Central memory CD8-positive, alpha-beta T cell (primary cell): ENCODE results near the gene PGAP2.
"Not testable (repeated sequence)": the region's sequence is repeated elsewhere in the genome, so short reads cannot be mapped to it uniquely, and the experiment has no call there.

Experiments used
- ATAC-seq: fragments of 150-1000 bp; cut with Tn5 transposase; replicated peaks from 2 replicates; pipeline ENCODE4 v1.10.0; 2022; ENCODE audit warnings: mild to moderate bottlenecking, moderate FRiP score, moderate number of reproducible peaks; ENCODE audit not compliant: poor library complexity, severe bottlenecking; ENCODE audit errors: extremely low read depth
- DNase-seq, 2 donors: peaks; one replicate each; pipeline ENCODE4 v3.0.0; 2021; ENCODE audit warnings: low spot score in 2 of 2
- H3K27ac Mint-ChIP-seq: one replicate; pipeline ENCODE4 v1.8.0; 2022; ENCODE audit warnings: low read depth, mild to moderate bottlenecking, moderate library complexity, mixed read lengths
- H3K27me3 Mint-ChIP-seq: one replicate; pipeline ENCODE4 v1.8.0; 2022; ENCODE audit warnings: mixed read lengths
- H3K36me3 Mint-ChIP-seq: one replicate; pipeline ENCODE4 v1.8.0; 2022; ENCODE audit warnings: mild to moderate bottlenecking, moderate library complexity, mixed read lengths; ENCODE audit not compliant: insufficient read depth
- H3K4me1 Mint-ChIP-seq: one replicate; pipeline ENCODE4 v1.8.0; 2022; ENCODE audit warnings: mixed read lengths
- H3K4me3 Mint-ChIP-seq: one replicate; pipeline ENCODE4 v1.8.0; 2022; ENCODE audit warnings: mild to moderate bottlenecking, moderate library complexity, mixed read lengths
- H3K9me3 Mint-ChIP-seq: one replicate; pipeline ENCODE4 v1.8.0; 2022; ENCODE audit warnings: mixed read lengths

The PGAP2 gene

GRCh38 chr11:3814832-3815231, 6.5 kb downstream of the PGAP2 start:
- H3K36me3 Mint-ChIP-seq, H3K27me3 Mint-ChIP-seq, H3K9me3 Mint-ChIP-seq, DNase-seq, H3K4me3 Mint-ChIP-seq, ATAC-seq, H3K27ac Mint-ChIP-seq: not testable (repeated sequence)
- peaks cover 13% of the 10 kb centered on the region for H3K4me1 Mint-ChIP-seq

DNA sequence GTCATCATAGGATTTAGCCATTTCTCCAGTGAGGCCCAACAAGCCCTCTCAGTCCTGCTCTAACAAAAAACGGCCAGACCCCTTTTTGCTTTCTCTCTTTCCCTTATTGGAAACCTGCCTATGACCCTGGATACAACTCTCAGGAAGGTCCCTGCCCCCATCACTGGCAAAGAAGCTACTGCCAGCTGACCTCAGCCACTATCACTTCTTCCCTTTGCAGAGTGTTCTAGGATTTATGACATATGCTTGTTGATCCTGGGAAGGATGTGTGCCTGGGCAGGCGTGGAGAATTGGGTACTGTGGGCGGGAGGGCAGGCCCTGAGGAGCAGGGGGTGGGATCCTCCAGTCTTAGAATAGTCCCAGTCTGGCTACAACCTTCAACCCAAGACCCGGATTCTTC, 7.5 kb downstream of the PGAP2 start:
- H3K9me3 Mint-ChIP-seq = no peaks in the 10 kb centered on the region
- no peaks in the 10 kb centered on the region for H3K27me3 Mint-ChIP-seq
- no peak overlapping the region for H3K27ac Mint-ChIP-seq
- DNase-seq (no peak), ATAC-seq (no peak)
- H3K4me1 Mint-ChIP-seq = peaks cover 7% of the 10 kb centered on the region
- H3K36me3 Mint-ChIP-seq = peaks cover 6% of the 10 kb centered on the region
- no peak overlapping the region for H3K4me3 Mint-ChIP-seq

DNA sequence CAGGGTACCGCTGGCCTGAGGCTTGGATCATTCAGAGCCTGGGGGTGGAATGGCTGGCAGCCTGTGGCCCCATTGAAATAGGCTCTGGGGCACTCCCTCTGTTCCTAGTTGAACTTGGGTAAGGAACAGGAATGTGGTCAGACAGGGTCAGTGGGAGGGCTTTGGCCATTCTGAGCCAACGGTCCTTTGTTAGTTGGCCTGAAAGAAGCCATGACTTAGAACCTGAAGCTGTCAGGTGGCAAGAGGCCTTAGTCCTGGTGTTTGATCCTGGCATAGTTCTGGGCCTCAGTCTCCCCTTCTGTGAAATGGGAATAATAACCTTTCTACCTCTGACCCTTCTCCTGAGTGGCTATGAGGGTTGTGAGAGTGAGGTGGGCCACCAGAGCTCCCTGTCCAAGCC, 8.3 kb downstream of the PGAP2 start:
- no peaks in the 10 kb centered on the region for H3K9me3 Mint-ChIP-seq
- H3K4me1 Mint-ChIP-seq = peaks cover 7% of the 10 kb centered on the region
- DNase-seq = no peak
- H3K4me3 Mint-ChIP-seq = no peak overlapping the region
- H3K36me3 Mint-ChIP-seq = peaks cover 8% of the 10 kb centered on the region
- H3K27ac Mint-ChIP-seq = no peak overlapping the region
- H3K27me3 Mint-ChIP-seq = no peaks in the 10 kb centered on the region
- no peak for ATAC-seq

- Mint-ChIP-seq H3K36me3 (peaks cover 8% of the 10 kb centered on the region), H3K4me1 (peaks cover 7% of the 10 kb centered on the region), H3K27me3 (no peaks in the 10 kb centered on the region), H3K27ac (no peak overlapping the region), H3K4me3 (no peak overlapping the region), H3K9me3 (no peaks in the 10 kb centered on the region)
- DNase-seq (no peak), ATAC-seq (no peak)
Observed at GRCh38 chr11:3817181-3817800, 8.9 kb downstream of the PGAP2 start.

GRCh38 chr11:3820971-3821370, 12.6 kb downstream of the PGAP2 start:
- DNase-seq = no peak
- ATAC-seq = no peak
- Mint-ChIP-seq H3K9me3 (no peaks in the 10 kb centered on the region), H3K4me3 (no peak overlapping the region), H3K4me1 (peaks cover 31% of the 10 kb centered on the region), H3K27ac (no peak overlapping the region), H3K36me3 (peaks cover 20% of the 10 kb centered on the region), H3K27me3 (no peaks in the 10 kb centered on the region)

GRCh38 chr11:3822312-3822711, 14.0 kb downstream of the PGAP2 start:
- no peak for ATAC-seq
- peaks cover 25% of the 10 kb centered on the region for H3K36me3 Mint-ChIP-seq
- H3K4me1 Mint-ChIP-seq = peaks cover 39% of the 10 kb centered on the region
- no peak for DNase-seq
- no peaks in the 10 kb centered on the region for H3K27me3 Mint-ChIP-seq
- no peak overlapping the region for H3K4me3 Mint-ChIP-seq
- no peaks in the 10 kb centered on the region for H3K9me3 Mint-ChIP-seq
- no peak overlapping the region for H3K27ac Mint-ChIP-seq

GRCh38 chr11:3823303-3823702, 14.9 kb downstream of the PGAP2 start:
- Mint-ChIP-seq H3K27me3 (no peaks in the 10 kb centered on the region), H3K9me3 (no peaks in the 10 kb centered on the region), H3K27ac (no peak overlapping the region), H3K4me3 (no peak overlapping the region), H3K36me3 (peaks cover 34% of the 10 kb centered on the region), H3K4me1 (peaks cover 39% of the 10 kb centered on the region)
- ATAC-seq (no peak), DNase-seq (no peak)

GRCh38 chr11:3823762-3824506, 15.6 kb downstream of the PGAP2 start:
- no peaks in the 10 kb centered on the region for H3K9me3 Mint-ChIP-seq
- DNase-seq (no peak), ATAC-seq (no peak)
- H3K4me3 Mint-ChIP-seq = no peak overlapping the region
- peak overlapping the region; percentile 69 for H3K27ac Mint-ChIP-seq
- peaks cover 34% of the 10 kb centered on the region for H3K36me3 Mint-ChIP-seq
- peaks cover 37% of the 10 kb centered on the region for H3K4me1 Mint-ChIP-seq
- H3K27me3 Mint-ChIP-seq = no peaks in the 10 kb centered on the region

GRCh38 chr11:3824714-3825472, 16.5 kb downstream of the PGAP2 start:
- Mint-ChIP-seq H3K9me3 (no peaks in the 10 kb centered on the region), H3K4me1 (peaks cover 32% of the 10 kb centered on the region), H3K4me3 (no peak overlapping the region), H3K27ac (peak overlapping the region; percentile 69), H3K27me3 (no peaks in the 10 kb centered on the region), H3K36me3 (peaks cover 36% of the 10 kb centered on the region)
- DNase-seq (peak; percentile 74 to 77), ATAC-seq (peak; percentile 92)

DNA sequence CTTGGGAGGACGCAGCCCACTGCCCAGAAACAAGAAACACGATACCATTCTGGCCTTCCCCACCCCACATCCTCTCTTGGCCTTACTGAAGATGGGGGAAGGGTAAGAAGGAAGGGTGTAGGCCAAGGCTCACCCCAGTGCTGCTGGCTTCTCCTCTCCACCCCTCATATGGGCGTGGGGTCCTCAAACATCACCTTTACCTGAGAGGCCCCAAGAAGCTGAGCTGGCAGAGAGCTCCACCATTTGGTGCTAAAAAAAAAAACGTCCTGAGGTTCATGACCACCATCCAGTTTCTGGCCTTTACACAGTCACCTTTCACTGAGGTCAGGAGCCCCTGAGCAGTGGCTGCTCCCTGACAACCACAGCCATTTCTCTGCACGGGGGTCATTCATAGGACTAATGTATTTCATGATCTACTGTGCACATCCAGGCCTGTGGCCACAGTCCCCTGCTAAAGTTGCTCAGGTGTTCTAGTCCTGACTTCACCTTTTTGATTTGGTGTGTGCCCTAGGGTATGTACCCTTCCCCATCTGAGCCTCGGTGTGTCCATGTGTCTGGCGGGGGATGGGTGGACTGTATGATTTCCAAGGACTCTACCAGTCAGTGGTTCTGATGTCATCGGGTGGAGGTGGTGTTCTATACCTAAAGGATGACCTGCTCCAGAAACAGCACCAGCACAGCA, 17.3 kb downstream of the PGAP2 start:
- Mint-ChIP-seq H3K27me3 (no peaks in the 10 kb centered on the region), H3K27ac (peak overlapping the region; percentile 69), H3K9me3 (no peaks in the 10 kb centered on the region), H3K4me3 (no peak overlapping the region), H3K4me1 (peaks cover 34% of the 10 kb centered on the region), H3K36me3 (peaks cover 42% of the 10 kb centered on the region)
- no peak for DNase-seq
- no peak for ATAC-seq

DNA sequence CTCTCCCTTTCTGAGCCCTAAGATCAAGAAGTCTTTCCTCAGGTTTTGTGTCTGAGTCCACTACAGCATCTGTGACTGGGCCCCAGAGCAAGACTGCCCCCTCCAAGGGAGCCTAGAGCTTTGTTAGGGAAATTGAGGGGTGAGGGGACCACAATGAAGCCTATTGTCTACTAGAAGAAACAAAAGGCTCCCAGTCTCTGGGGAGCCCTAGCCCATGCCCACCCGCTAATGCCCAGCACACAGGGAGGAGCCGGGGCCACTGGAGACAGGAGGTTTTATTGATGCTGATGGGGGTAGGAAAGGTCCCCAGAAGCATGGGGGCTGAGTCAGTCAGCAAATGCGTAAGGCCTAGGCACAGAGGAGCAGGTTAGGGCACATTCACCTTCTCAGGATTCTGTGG, 18.4 kb downstream of the PGAP2 start:
- peak overlapping the region; percentile 69 for H3K27ac Mint-ChIP-seq
- peaks cover 45% of the 10 kb centered on the region for H3K4me1 Mint-ChIP-seq
- ATAC-seq (no peak), DNase-seq (no peak)
- no peaks in the 10 kb centered on the region for H3K27me3 Mint-ChIP-seq
- H3K9me3 Mint-ChIP-seq = no peaks in the 10 kb centered on the region
- H3K36me3 Mint-ChIP-seq = peaks cover 49% of the 10 kb centered on the region
- H3K4me3 Mint-ChIP-seq = no peak overlapping the region

GRCh38 chr11:3827434-3828186, 19.2 kb downstream of the PGAP2 start:
- H3K4me3 Mint-ChIP-seq = no peak overlapping the region
- DNase-seq (no peak), ATAC-seq (no peak)
- no peak overlapping the region for H3K27ac Mint-ChIP-seq
- H3K4me1 Mint-ChIP-seq = peaks cover 54% of the 10 kb centered on the region
- H3K27me3 Mint-ChIP-seq = no peaks in the 10 kb centered on the region
- H3K9me3 Mint-ChIP-seq = no peaks in the 10 kb centered on the region
- peaks cover 49% of the 10 kb centered on the region for H3K36me3 Mint-ChIP-seq
